GM12878 (cell line): ENCODE measurements around the gene KRTAP5-7. TPM values are rescaled to one million over a fixed set of nuclear protein-coding genes. Genes with fewer than 3 reads are reported as not detected.

ENCODE experiments used
- ATAC-seq: fragments of 200-7000 bp; cut with Tn5 transposase; 3 replicates; pipeline ENCODE4 v1.9.1; 2020; ENCODE audit warnings: mild to moderate bottlenecking, moderate library complexity
- BruUV-seq: library from RNA; stranded (reverse); fragments of 400-500 nt; replicated peaks from 2 replicates; lab custom pipeline; 2021; lab: Mats Ljungman, UMichigan
- CTCF ChIA-PET: fragments of 300-600 bp; sonication (Branson Sonifier 250); formaldehyde crosslinking; extraction: SDS; loops from one replicate; lab custom pipeline; 2021; ENCODE audit warnings: inconsistent platforms; lab: Yijun Ruan, JAX
- POLR2A ChIA-PET: fragments of 350-600 bp; formaldehyde crosslinking; extraction: SDS; loops from one replicate; lab custom pipeline; 2021; ENCODE audit warnings: inconsistent platforms; lab: Charles Lee
- RAD21 ChIA-PET: fragments of 300-600 bp; sonication (Branson Sonifier 250); formaldehyde crosslinking; loops from one replicate; lab custom pipeline; 2023; ENCODE audit warnings: antibody characterized with exemption; ENCODE audit not compliant: unreplicated experiment; lab: Charles Lee
- SMC1A ChIA-PET: fragments of 300-600 bp; sonication (Branson Sonifier 250); formaldehyde crosslinking; loops from one replicate; lab custom pipeline; 2023; ENCODE audit not compliant: unreplicated experiment, uncharacterized antibody; lab: Charles Lee
- DNase-seq: peaks from one replicate; pipeline ENCODE4 v3.0.0-alpha.2; 2011; ENCODE audit warnings: low read depth, low spot score
- FAIRE-seq: peaks from 3 replicates; lab custom pipeline; 2011; peaks lifted over from hg19 to GRCh38; lab: Jason Lieb, UNC
- H2AFZ ChIP-seq: 2 replicates; pipeline ENCODE4 v1.6.0; 2011; ENCODE audit warnings: low read depth, low read length, control low read depth; ENCODE audit not compliant: control insufficient read depth
- H3K27ac ChIP-seq: 2 replicates; pipeline ENCODE4 v1.5.1; 2011; ENCODE audit warnings: control low read depth; ENCODE audit not compliant: control insufficient read depth, insufficient read depth
- H3K27me3 ChIP-seq, 2 experiments: replicated peaks in 1 of 2; 2 replicates each; pipeline versions ENCODE4 v1.6.0 to v1.6.1; 2011; ENCODE audit warnings: low read length in 1 of 2; ENCODE audit not compliant: control insufficient read depth in 2 of 2, insufficient read depth in 2 of 2
- H3K36me3 ChIP-seq, 2 experiments: 2 replicates each; pipeline ENCODE4 v1.5.1; 2011; ENCODE audit warnings: low read length in 1 of 2; ENCODE audit not compliant: control insufficient read depth in 2 of 2, insufficient read depth in 2 of 2
- H3K4me1 ChIP-seq: 2 replicates; pipeline ENCODE4 v1.6.1; 2011; ENCODE audit warnings: mild to moderate bottlenecking, low read length, moderate library complexity, mixed read lengths; ENCODE audit not compliant: control insufficient read depth, insufficient read depth
- H3K4me2 ChIP-seq: 2 replicates; pipeline ENCODE4 v1.6.0; 2011; ENCODE audit warnings: control low read depth; ENCODE audit not compliant: control insufficient read depth, insufficient read depth
- H3K4me3 ChIP-seq: fragments of 200-600 bp; sonication (generic); 2 replicates; pipeline ENCODE4 v1.5.1; 2016
- H3K79me2 ChIP-seq: 2 replicates; pipeline ENCODE4 v1.6.0; 2011; ENCODE audit warnings: low read length; ENCODE audit not compliant: control insufficient read depth, insufficient read depth
- H3K9ac ChIP-seq: 2 replicates; pipeline ENCODE4 v1.8.0; 2011; ENCODE audit warnings: low read length, control low read depth, mixed read lengths; ENCODE audit not compliant: control insufficient read depth, insufficient read depth
- H3K9me3 ChIP-seq: replicated peaks from 3 replicates; pipeline ENCODE4 v1.5.1; 2011; ENCODE audit warnings: mild to moderate bottlenecking, low read length; ENCODE audit not compliant: control insufficient read depth, insufficient read depth
- H4K20me1 ChIP-seq: 2 replicates; pipeline ENCODE4 v1.6.0; 2011; ENCODE audit not compliant: control insufficient read depth, insufficient read depth
- ATF7 ChIP-seq: fragments of 450-650 bp; IDR thresholded peaks from 2 replicates; pipeline ENCODE4 v1.6.1; 2016; ENCODE audit warnings: low read depth, mild to moderate bottlenecking
- BCL11A ChIP-seq: IDR thresholded peaks from 2 replicates; pipeline ENCODE4 v1.6.1; 2011; ENCODE audit warnings: low read depth, low read length
- NRF1 ChIP-seq: conservative IDR thresholded peaks from 2 replicates; pipeline ENCODE4 v1.6.1; 2011; ENCODE audit warnings: mild to moderate bottlenecking, low read depth, low read length, improper control_type of control experiment
- TAF1 ChIP-seq: IDR thresholded peaks from 2 replicates; pipeline ENCODE4 v1.6.1; 2011; ENCODE audit warnings: mild to moderate bottlenecking, low read depth, low read length, borderline replicate concordance
- ZNF592 ChIP-seq: fragments of 450-650 bp; IDR thresholded peaks from 2 replicates; pipeline ENCODE4 v1.6.1; 2017; ENCODE audit warnings: mild to moderate bottlenecking, moderate library complexity
- WGBS: methylation state at CpG from one replicate; pipeline ENCODE4 v1.1.6; 2016; ENCODE audit warnings: low lambda C conversion rate; ENCODE audit not compliant: insufficient replicate concordance, insufficient coverage; ENCODE audit errors: missing lambda C conversion rate; 5-methylcytosine and 5-hydroxymethylcytosine counted together
- in situ Hi-C: fragments of 300-500 bp; cut with MboI; formaldehyde crosslinking; loops from 9 replicates; pipeline ENCODE4 v1.14.3; 2018; ENCODE audit warnings: mixed read lengths
- intact Hi-C: fragments of 100-400 bp; cut with micrococcal nuclease; formaldehyde crosslinking; loops from one replicate; pipeline ENCODE4 v1.14.2; 2022; ENCODE audit not compliant: unreplicated experiment
- polyA plus RNA-seq, 11 experiments: library from polyadenylated mRNA; depleted of rRNA in 4 of 11; unstranded in 6 of 11; stranded (reverse) in 5 of 11; fragments of >200 nt; fragmentation: Nextera tagmentation in 4 of 11; fragmentation: Illumina TruSeq in 1 of 11; extraction: Ambion mirVana in 4 of 11; extraction: Trizol in 1 of 11; gene quantifications; 1 replicate in 1 of 11; 2 replicates in 10 of 11; pipeline versions ENCODE4 v1.2.1 to v1.2.3, GENCODE V29; 2011 to 2016; ENCODE audit warnings: inconsistent platforms in 2 of 11, missing spikeins in 2 of 11, low read depth in 1 of 11
- total RNA-seq, 4 experiments: library from RNA; depleted of rRNA in 3 of 4; stranded (reverse); fragments of >200 nt in 3 of 4; fragmentation: Illumina TruSeq in 1 of 4; extraction: Trizol in 1 of 4; gene quantifications; 2 replicates each; pipeline versions ENCODE4 v1.2.1 to v1.2.3, GENCODE V29; 2013 to 2021

The KRTAP5-7 gene
- total and polyA plus RNA-seq, 10 of the 15 experiments (the other 5 are each of a cell fraction or from before 2014, with no cell fraction given), result 0.07 to 0.23 (median 0.19) TPM; not detected in 6

- BruUV-seq, result no TSS peak
- FAIRE-seq, result no peak
- ChIA-PET SMC1A (no interaction called here), RAD21 (no interaction called here)
- no peaks in the 10 kb centered on the region for H3K36me3 ChIP-seq
- H3K27me3 ChIP-seq, result no peaks in the 10 kb centered on the region
- 21% methylated on average over 4 of the region's 5 CpGs for WGBS
- H3K4me2 ChIP-seq, result no peak within 1 kb of the TSS
- no peaks in the 10 kb centered on the region for H3K4me1 ChIP-seq
- TF ChIP-seq ATF7 (no peak), TAF1 (no peak), NRF1 (no peak), ZNF592 (no peak), BCL11A (no peak)
- TF ChIP-seq, all 136 proteins: peak for 0
- ChIA-PET CTCF (interaction anchor here (1.0 kb wide), 1 partner anchor 9 kb away, joined by 3 read pairs; no protein-coding TSS in a partner anchor), POLR2A (interaction anchor here (0.6 kb wide), 1 partner anchor 422 kb away, joined by 5 read pairs; no protein-coding TSS in a partner anchor)
- H3K4me3 ChIP-seq, result no peak within 1 kb of the TSS
- H2AFZ ChIP-seq, result no peak within 1 kb of the TSS
- H4K20me1 ChIP-seq, result no peaks in the 10 kb centered on the region
- in situ Hi-C loops, result no loop called here
- H3K9ac ChIP-seq, result no peak within 1 kb of the TSS
- H3K9me3 ChIP-seq, result no peaks in the 10 kb centered on the region
- no peaks in the 10 kb centered on the region for H3K79me2 ChIP-seq
- DNase-seq (no peak), ATAC-seq (no peak)
- H3K27ac ChIP-seq, result no peak within 1 kb of the TSS
- intact Hi-C loops, result loop anchor here (10.0 kb wide), 1 partner anchor 140 kb away; no protein-coding TSS in a partner anchor
These were observed 38.2 kb downstream of the KRTAP5-7 start, which contains the start of gene KRTAP5-10 for GRCh38 chr11:71565263-71565662. TSS of gene KRTAP5-10 (plus strand) at chr11:71565563. CDS start at chr11:71565588, 25 bp downstream.
